ENCODE results near the gene EXOC2. TPM values are rescaled to one million over a fixed set of nuclear protein-coding genes. Genes with fewer than 3 reads are reported as not detected.

The EXOC2 gene
- total RNA-seq, 1 experiment from 2014 or later: 39.0 TPM

DNA sequence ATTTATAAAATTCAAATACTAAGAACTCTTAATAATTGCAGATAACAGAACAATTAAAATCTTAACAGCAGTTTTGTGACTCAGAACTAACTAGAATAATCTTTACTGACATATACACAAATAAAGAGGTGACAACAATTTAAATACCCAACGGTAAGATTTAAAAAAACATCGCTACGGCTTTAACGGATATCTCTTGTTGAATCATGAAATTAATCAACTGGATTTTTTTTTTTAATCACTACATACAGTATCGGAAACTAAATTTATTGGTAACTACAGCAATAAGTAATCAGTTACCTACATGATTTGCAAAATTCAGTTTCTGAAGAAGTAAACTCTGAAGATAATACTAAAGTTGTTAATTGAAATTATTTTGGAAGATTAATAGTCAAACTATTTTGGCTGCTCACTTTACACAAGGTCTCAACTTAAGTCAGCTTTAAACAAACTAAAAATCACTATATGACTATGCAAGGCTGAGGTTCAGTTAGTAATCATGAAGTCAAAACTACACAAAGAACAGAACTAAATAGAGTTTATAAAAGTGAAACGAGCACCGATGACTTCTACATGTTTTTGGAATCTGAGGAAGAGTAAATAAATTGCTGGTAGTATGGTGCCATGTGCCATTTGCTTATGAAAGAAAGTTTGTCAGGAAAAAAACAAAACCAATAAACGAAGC lies 164.8 kb downstream of the EXOC2 start:
- no peak for DNase-seq (ENCODE audit: low spot score)

GRCh38 chr6:524803-525202 lies 168.1 kb downstream of the EXOC2 start:
- DNase-seq (ENCODE audit: low spot score): no peak

- DNase-seq (ENCODE audit: low spot score): no peak
Observed at GRCh38 chr6:520820-521219, 172.1 kb downstream of the EXOC2 start.

DNA sequence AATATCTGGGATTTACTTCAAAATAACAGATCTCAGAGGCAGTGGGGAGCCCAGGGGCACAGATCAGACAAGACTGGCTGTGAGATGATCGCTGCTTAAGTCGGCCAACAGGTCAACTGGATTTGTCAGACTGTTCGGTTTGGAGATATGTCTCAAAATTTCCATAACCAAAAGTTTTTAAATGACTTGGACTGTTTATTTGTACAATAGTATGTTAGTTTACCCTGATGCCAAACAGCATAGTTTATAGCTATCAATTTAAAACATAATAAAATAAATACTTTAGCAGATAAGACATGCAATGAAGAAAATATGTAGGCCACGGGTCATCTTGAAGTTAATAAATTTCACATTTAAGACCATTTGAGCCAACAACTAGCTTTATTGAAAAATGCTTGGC lies 174.7 kb downstream of the EXOC2 start:
- DNase-seq (ENCODE audit: low spot score): no peak

DNA sequence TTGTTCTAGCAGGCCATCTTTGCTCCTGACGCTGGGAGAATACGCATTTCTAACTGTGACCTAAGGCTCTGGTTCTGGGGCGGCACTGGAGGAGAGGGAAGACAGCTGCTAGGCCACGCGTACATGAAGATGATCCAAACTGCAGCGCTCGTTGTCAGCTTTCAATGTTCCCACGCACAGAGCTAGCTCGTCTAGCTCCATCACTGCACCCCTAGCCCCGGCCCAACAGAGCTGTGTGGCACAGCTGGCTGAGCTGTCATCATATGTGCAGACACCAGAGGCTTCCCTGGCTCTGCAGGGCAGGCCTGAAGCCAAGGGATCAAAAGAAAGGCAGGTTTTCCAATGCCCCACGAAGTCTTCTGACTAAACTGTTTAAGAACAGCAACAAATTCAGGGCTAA lies 176.7 kb downstream of the EXOC2 start:
- no peak for DNase-seq (ENCODE audit: low spot score)

DNA sequence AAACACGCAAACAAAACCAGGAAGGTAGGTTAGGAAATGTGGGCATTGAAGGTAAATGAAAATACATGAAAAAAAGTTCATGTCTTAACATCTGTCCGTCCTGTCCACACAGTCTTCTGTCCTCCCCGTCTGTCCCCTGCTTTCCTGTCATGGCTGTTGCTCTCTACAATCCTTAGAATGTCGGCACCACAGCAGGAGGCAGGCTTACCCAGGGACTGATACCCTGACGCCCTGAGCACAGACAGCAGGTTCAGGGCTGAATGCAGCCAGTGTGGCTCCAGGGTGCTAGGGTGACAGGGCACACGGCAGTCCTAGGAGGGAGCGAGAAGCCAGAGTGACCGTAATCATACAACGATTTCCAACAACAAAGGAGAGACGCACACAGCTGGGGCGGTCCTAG lies 177.7 kb downstream of the EXOC2 start:
- no peak for DNase-seq (ENCODE audit: low spot score)

DNA sequence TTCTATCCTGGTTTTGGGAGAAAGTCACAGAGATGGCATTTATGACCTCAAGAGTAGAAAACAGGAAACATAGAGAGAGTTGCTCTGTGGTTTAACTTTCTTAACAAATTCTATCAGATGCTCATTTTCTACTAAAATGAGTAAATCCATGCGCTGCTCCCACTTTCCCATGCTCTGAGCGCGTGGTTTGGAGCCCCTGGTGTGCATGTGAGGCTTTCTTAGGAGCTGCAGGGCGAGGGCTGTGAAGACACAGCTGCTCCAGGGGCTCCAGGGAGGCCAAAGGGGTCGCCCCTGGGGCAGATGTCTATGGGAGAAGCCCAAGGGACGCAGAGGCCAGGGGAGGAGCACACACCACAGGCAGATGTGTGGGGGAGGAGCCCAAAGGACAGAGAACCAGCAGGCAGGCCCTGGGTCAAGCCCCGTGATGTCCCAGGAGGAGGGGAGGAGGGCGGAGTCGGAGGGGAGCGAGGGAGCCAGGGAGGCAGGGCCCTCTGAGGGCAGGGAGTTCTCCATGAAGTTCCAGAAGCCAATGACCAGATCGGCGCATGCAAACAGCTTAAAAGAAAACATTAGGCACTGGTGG lies 178.5 kb downstream of the EXOC2 start:
- no peak for DNase-seq (ENCODE audit: low spot score)

GRCh38 chr6:513961-514360 lies 179.0 kb downstream of the EXOC2 start:
- DNase-seq (ENCODE audit: low spot score): no peak

DNA sequence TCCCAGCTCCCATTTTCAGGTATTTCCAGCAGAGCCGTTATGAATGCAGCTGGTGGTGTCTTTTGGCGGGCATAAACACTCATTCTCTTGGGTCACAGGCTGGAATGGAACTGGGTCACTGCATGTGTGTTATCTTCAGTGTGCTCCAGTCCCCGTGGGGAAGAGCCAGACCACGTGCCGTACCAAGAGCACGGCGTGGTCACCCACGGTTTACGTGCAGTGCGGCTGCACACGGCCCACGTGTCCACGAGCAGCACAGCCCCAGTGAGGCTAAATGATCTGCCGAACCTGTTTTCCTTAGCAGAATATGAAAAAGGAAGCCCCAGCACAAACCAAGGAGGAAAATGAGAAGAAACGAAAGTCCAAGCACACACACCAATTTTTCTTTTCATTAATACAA lies 179.9 kb downstream of the EXOC2 start:
- DNase-seq (ENCODE audit: low spot score): no peak

- no peak for DNase-seq (ENCODE audit: low spot score)
Observed at GRCh38 chr6:511488-512137, 181.3 kb downstream of the EXOC2 start.

DNA sequence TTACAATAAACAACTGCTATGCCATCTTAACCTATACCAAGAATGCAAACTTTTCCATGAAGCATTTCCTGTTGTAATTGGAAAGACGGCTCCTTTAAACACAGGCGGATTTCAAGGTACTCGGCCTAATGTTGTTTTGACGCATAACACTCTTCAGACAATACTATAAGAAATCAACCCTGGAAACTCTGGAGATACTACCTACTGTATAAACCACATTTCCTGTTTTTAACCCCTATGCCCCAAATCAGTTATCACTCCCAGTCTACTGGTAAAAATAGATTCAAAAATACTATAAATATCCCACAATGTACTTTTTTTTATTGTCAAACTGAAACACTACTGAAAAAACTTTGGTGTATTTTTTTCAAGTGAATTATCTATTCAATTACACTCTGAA lies 183.3 kb downstream of the EXOC2 start:
- no peak for DNase-seq (ENCODE audit: low spot score)

GRCh38 chr6:508614-509013 lies 184.3 kb downstream of the EXOC2 start:
- no peak for DNase-seq (ENCODE audit: low spot score)

DNA sequence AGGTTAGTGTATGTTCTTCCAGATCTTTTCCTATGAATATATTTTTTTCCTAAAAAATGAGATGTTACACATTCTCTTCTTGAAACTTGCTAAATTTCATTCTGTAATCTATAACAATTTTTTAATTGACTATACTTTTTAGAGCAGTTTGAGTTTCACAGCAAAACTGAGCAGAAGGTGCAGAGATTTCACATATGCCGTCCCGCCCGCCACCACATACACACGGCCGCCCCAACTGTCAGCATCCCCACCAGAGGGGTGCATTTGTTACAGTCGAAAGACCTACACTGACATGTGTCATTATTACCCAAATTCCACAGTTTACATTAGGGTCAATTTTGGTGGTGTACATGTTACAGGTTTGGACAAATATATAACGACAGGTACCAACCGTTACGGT lies 184.9 kb downstream of the EXOC2 start:
- DNase-seq (ENCODE audit: low spot score): no peak

- DNase-seq (ENCODE audit: low spot score): no peak
Observed at GRCh38 chr6:506920-507622, 185.9 kb downstream of the EXOC2 start.

- no peak for DNase-seq (ENCODE audit: low spot score)
Observed at GRCh38 chr6:506508-506907, 186.4 kb downstream of the EXOC2 start.

GRCh38 chr6:505374-505773 lies 187.6 kb downstream of the EXOC2 start:
- DNase-seq (ENCODE audit: low spot score): no peak

- no peak for DNase-seq (ENCODE audit: low spot score)
Observed at GRCh38 chr6:504446-504980, 188.4 kb downstream of the EXOC2 start.

DNA sequence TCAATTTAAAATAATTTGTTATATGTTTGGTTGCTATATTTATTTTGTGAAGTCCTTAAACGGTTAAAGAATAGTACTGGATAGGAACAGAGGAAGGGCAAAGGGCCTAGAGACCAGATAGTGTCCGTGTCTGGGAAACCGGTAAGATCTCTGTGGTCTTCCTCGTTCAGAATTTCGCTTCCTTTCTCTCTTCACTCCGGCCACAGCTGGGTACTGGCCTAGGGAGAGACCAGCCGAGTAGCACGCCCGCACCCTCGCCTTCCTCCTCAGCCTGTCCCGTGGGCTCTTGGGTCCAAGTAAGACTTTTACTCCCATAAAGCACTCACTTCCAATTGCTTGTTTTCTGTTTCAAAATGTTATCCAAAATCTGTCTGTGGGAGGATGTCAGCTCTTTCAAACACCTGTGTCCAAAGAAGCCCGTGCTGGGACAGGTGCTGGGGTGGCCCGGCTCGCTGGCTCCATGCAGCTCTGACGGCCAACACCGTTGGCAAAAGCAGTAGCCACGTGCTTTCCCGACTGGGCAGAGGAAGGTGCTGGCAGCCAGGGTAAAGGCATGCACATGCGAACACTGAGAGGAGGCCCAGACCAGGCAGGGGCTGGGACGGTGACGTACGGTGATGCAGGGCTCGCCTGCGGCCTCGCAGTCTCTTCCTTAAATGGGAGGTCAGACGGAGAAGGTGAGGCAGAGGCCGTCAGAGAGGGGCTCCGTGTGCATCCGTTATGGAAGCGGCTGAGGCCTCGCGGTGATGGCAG lies 189.2 kb downstream of the EXOC2 start:
- no peak for DNase-seq (ENCODE audit: low spot score)

GRCh38 chr6:502761-503160 lies 190.2 kb downstream of the EXOC2 start:
- DNase-seq (ENCODE audit: low spot score): no peak

- peak; percentile 29 for DNase-seq (ENCODE audit: low spot score)
Observed at GRCh38 chr6:501891-502601, 190.9 kb downstream of the EXOC2 start.

GRCh38 chr6:499617-500016 lies 193.3 kb downstream of the EXOC2 start:
- no peak for DNase-seq (ENCODE audit: low spot score)
